Measurements from ENCODE around the gene GREB1. TPM values are rescaled to one million over a fixed set of nuclear protein-coding genes. Genes with fewer than 3 reads are reported as not detected.

Gene GREB1
- total RNA-seq, 1 donor from 2014 or later: 30.8 TPM

DNA sequence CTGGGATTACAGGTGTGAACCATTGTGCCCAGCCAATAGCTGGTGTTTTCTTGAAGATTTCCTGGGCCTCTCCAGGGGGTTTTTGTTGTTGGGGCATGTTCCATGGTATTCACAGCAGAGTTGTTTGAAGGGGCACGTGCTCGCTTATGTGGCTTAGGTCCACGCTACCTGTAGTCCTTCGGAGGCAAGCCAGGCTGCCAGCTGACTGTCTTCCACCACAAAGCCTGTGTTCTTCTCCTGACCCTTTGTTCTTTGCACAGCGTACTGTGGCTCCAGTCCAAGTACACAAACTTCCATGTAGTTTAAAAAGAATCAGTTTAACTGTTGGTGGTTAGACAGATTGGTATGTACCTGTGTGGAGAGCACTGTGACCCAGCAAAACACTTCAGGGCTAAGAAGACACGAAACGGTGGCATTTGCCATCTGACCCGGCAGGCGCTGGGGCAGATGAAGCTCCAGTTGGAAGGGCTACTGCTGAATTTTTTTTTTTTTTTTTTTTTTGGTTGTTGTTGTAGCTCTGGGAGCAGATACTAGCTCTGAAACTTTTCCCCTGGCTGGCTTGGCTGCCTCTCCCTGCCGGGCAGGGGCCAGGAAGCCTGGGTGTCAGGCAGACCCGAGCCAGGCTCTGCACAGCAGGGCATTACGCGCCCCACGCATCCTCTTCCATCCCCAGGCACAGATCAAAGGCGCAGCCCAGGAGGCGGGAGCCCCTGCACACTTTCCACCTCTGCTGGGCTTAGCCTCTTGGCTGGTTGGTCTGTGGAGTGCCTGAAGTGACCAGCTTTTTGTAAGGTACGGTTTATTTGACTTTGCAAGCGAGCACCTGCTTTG, 5.7 kb downstream of the GREB1 start:
- H3K9ac ChIP-seq: no peak overlapping the region
- peak overlapping the region; percentile 23 for H3K4me3 Mint-ChIP-seq
- peaks cover 86% of the 10 kb centered on the region for H4K20me1 ChIP-seq (ENCODE audit: low read depth)
- peaks cover 52% of the 10 kb centered on the region for H3K4me1 ChIP-seq
- H3K27ac ChIP-seq: peak overlapping the region; percentile 78
- H3K9me3 ChIP-seq (ENCODE audit: low read depth): no peaks in the 10 kb centered on the region
- H3K4me2 ChIP-seq: peak overlapping the region; percentile 49
- H3F3A ChIP-seq (ENCODE audit: low read depth): peaks cover 42% of the 10 kb centered on the region
- H3K9me3 Mint-ChIP-seq: no peaks in the 10 kb centered on the region
- H3K36me3 ChIP-seq: no peaks in the 10 kb centered on the region
- no peak overlapping the region for H3K4me3 ChIP-seq
- no peaks in the 10 kb centered on the region for H3K27me3 Mint-ChIP-seq (ENCODE audit: insufficient read depth, low read depth)
- peak overlapping the region; percentile 88 for H3K27ac Mint-ChIP-seq
- peaks cover 16% of the 10 kb centered on the region for H3K36me3 Mint-ChIP-seq
- H2AFZ ChIP-seq (replicated peaks): no peak overlapping the region
- H3K79me2 ChIP-seq (ENCODE audit: low read depth): peaks cover 53% of the 10 kb centered on the region
- H3K4me1 Mint-ChIP-seq: peaks cover 66% of the 10 kb centered on the region
- TF ChIP-seq EZH2 (IDR thresholded peaks at IDR 0.05) (no peak), EZH2phosphoT487 (IDR thresholded peaks at IDR 0.05) (no peak)
- TF ChIP-seq, protein P1, sequence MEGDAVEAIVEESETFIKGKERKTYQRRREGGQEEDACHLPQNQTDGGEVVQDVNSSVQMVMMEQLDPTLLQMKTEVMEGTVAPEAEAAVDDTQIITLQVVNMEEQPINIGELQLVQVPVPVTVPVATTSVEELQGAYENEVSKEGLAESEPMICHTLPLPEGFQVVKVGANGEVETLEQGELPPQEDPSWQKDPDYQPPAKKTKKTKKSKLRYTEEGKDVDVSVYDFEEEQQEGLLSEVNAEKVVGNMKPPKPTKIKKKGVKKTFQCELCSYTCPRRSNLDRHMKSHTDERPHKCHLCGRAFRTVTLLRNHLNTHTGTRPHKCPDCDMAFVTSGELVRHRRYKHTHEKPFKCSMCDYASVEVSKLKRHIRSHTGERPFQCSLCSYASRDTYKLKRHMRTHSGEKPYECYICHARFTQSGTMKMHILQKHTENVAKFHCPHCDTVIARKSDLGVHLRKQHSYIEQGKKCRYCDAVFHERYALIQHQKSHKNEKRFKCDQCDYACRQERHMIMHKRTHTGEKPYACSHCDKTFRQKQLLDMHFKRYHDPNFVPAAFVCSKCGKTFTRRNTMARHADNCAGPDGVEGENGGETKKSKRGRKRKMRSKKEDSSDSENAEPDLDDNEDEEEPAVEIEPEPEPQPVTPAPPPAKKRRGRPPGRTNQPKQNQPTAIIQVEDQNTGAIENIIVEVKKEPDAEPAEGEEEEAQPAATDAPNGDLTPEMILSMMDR (IDR thresholded peaks at IDR 0.05): no peak
- DNase-seq (ENCODE audit: low spot score): peak; percentile 44
- no peaks in the 10 kb centered on the region for H3K27me3 ChIP-seq

DNA sequence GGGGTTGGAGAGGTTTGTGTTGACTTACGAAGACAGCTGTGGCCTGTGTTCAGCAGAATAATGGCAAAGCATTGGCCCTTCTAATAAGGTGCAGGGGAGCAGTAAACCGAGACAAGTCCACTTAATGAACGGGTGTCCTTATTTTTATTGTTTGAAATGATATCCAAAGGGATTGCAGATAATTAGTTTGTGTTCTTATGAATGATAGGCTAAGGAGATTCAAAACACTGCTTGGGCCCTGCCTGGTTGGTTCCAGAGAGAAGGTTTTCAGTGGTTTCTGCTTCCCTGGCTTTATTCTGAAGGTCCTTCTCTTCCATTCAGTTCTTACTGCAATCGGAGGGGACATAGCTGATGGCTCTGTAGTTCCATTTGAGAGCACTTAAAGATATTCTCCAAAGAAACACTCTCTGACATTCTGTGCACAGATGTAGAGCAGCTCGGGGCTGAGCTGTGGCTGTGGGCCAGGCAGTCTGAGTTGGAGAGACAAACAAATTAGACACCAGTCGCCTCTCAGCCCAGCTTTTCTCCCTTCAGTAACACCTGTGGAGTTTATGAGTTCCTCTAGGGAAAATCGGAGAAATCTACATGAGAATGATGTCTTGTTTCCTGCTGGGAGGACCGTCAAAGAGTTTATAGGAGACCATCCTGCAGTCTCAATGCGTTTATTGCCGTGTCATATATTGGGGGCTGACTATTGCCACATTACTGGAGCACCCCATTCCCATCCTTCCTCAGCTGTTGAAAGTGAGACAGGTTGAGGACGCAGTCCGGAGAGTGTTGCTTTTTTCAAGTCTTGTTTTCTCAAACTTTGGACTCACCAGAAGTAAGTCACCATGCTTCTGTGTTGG, 6.5 kb downstream of the GREB1 start:
- Histone ChIP-seq H3K4me2 (peak overlapping the region; percentile 49), H4K20me1 (ENCODE audit: low read depth) (peaks cover 87% of the 10 kb centered on the region), H3K9me3 (ENCODE audit: low read depth) (no peaks in the 10 kb centered on the region), H3K4me1 (peaks cover 54% of the 10 kb centered on the region), H3K4me3 (no peak overlapping the region), H3K79me2 (ENCODE audit: low read depth) (peaks cover 61% of the 10 kb centered on the region), H3K27ac (peak overlapping the region; percentile 78), H3F3A (ENCODE audit: low read depth) (peaks cover 42% of the 10 kb centered on the region), H3K27me3 (no peaks in the 10 kb centered on the region), H3K36me3 (no peaks in the 10 kb centered on the region), H2AFZ (replicated peaks) (no peak overlapping the region), H3K9ac (no peak overlapping the region)
- Mint-ChIP-seq H3K9me3 (no peaks in the 10 kb centered on the region), H3K4me3 (peak overlapping the region; percentile 25), H3K27me3 (ENCODE audit: insufficient read depth, low read depth) (no peaks in the 10 kb centered on the region), H3K4me1 (peaks cover 63% of the 10 kb centered on the region), H3K27ac (peak overlapping the region; percentile 83), H3K36me3 (peaks cover 13% of the 10 kb centered on the region)
- DNase-seq (ENCODE audit: low spot score): no peak
- TF ChIP-seq, protein P1 (IDR thresholded peaks at IDR 0.05): no peak
- TF ChIP-seq EZH2 (IDR thresholded peaks at IDR 0.05) (no peak), EZH2phosphoT487 (IDR thresholded peaks at IDR 0.05) (no peak)

DNA sequence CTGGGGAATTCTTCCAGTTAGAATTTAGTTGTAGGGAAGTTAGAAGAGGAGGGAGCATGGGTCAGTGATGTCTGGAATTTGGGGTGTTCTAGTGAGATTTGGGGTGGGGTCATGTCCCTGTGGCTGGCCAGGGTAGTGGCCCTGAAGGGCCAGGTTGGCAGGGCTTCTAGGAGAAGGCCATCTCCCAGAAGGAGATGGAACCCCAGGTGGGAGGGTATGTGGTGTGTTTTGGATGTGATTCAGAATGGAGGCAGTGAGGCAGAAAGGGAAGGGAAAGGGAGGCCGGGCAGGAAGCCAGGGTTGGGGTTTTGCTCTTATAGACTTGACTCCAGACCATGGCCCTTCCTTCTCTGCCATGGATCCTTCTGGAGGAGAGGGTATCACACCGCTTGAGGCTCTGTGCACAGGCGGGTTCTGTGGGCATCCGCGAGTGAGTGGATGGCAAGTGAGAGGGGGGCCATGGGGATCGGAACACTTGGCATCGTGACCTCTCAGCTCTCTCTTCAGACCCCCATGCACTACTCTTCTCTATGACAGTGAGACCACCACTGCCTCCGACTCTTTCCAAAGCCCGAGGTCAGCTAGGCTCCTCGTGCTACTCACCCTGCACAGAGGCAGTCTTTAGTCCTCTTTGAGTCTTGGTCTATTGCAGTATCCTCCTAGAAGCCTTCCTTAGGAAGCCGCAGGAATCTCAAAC, 7.3 kb downstream of the GREB1 start:
- no peaks in the 10 kb centered on the region for H3K9me3 ChIP-seq (ENCODE audit: low read depth)

More for the DNA sequence above, 7.3 kb downstream of the GREB1 start:
- H3K4me3 ChIP-seq: no peak overlapping the region
- H3K4me2 ChIP-seq: peak overlapping the region; percentile 49
- H2AFZ ChIP-seq (replicated peaks): no peak overlapping the region
- no peak overlapping the region for H3K27ac ChIP-seq
- TF ChIP-seq EZH2 (IDR thresholded peaks at IDR 0.05) (no peak), EZH2phosphoT487 (IDR thresholded peaks at IDR 0.05) (no peak)
- TF ChIP-seq, protein P1 (IDR thresholded peaks at IDR 0.05): no peak
- H3K27me3 ChIP-seq: no peaks in the 10 kb centered on the region
- peaks cover 60% of the 10 kb centered on the region for H3K4me1 Mint-ChIP-seq
- H3K36me3 Mint-ChIP-seq: peaks cover 10% of the 10 kb centered on the region
- no peaks in the 10 kb centered on the region for H3K36me3 ChIP-seq
- H3K4me1 ChIP-seq: peaks cover 54% of the 10 kb centered on the region
- H3K9ac ChIP-seq: no peak overlapping the region
- DNase-seq (ENCODE audit: low spot score): no peak
- H3K9me3 Mint-ChIP-seq: no peaks in the 10 kb centered on the region
- peaks cover 86% of the 10 kb centered on the region for H4K20me1 ChIP-seq (ENCODE audit: low read depth)
- H3K79me2 ChIP-seq (ENCODE audit: low read depth): peaks cover 67% of the 10 kb centered on the region
- H3K27me3 Mint-ChIP-seq (ENCODE audit: insufficient read depth, low read depth): no peaks in the 10 kb centered on the region
- H3F3A ChIP-seq (ENCODE audit: low read depth): peaks cover 43% of the 10 kb centered on the region
- peak overlapping the region; percentile 83 for H3K27ac Mint-ChIP-seq
- peak overlapping the region; percentile 3 for H3K4me3 Mint-ChIP-seq
